ENCODE measurements around the gene LHX1.
A peak's percentile ranks its signal among the peaks of the same experiment; 100 is the strongest.

DNA sequence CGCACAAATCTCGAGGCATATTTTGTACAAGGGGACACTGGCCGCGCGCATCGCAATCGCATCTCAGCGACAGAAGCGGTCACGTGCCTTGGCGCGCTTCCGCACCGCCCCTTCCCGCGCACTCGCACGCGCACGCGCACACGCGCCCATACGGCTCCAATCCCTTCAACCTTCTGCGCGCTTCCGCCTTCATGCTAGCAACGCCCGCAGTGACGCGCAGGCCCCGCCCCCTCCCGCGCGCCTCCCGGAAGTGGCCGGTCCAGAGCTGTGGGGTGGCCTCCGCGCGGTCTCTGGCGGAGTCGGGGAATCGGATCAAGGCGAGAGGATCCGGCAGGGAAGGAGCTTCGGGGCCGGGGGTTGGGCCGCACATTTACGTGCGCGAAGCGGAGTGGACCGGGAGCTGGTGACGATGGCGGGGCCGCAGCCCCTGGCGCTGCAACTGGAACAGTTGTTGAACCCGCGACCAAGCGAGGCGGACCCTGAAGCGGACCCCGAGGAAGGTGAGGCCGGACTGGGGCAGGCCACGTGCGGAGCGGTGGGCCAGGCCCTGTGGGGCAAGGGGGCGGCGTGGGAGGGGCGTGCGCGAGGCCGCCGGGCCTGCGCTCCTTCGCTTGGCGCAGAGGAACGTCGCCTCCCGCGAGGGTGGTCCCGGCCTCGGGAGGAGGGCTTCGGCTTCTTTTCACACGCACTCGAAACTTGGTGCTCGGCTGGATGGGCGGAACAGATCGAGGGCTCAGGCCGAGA is 11.6 kb downstream of the LHX1 start, which contains the start of gene AATF:
- TF ChIP-seq ARNTL (CRISPR knock-in tag; IDR thresholded peaks at IDR 0.05; ENCODE audit: borderline replicate concordance, low read depth) (no peak), GLIS3 (CRISPR knock-in tag; IDR thresholded peaks at IDR 0.05) (0 out of 2 replicates have a peak, but pooled peaks have one; percentile 24), ISL1 (CRISPR knock-in tag; IDR thresholded peaks at IDR 0.05) (no peak), TCF4 (CRISPR knock-in tag; IDR thresholded peaks at IDR 0.05; ENCODE audit: borderline replicate concordance) (no peak)
- TF ChIP-seq, protein P1, sequence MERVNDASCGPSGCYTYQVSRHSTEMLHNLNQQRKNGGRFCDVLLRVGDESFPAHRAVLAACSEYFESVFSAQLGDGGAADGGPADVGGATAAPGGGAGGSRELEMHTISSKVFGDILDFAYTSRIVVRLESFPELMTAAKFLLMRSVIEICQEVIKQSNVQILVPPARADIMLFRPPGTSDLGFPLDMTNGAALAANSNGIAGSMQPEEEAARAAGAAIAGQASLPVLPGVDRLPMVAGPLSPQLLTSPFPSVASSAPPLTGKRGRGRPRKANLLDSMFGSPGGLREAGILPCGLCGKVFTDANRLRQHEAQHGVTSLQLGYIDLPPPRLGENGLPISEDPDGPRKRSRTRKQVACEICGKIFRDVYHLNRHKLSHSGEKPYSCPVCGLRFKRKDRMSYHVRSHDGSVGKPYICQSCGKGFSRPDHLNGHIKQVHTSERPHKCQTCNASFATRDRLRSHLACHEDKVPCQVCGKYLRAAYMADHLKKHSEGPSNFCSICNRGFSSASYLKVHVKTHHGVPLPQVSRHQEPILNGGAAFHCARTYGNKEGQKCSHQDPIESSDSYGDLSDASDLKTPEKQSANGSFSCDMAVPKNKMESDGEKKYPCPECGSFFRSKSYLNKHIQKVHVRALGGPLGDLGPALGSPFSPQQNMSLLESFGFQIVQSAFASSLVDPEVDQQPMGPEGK (CRISPR knock-in tag; IDR thresholded peaks at IDR 0.05; ENCODE audit: borderline replicate concordance): no peak
